ENCODE measurements around the gene PIM2.

GRCh38 chrX:48934581-48935300, 15.9 kb upstream of the PIM2 start:
- TF ChIP-seq CTCF (IDR thresholded peaks at IDR 0.05 in 4 of 5, conservative IDR thresholded peaks at IDR 0.05 in 1 of 5) (no peak), POLR2A (IDR thresholded peaks at IDR 0.05) (no peak)
